GM12878 (cell line): ENCODE measurements around the gene CTNNAL1. TPM values are rescaled to one million over a fixed set of nuclear protein-coding genes. Genes with fewer than 3 reads are reported as not detected.

Source experiments
- ATAC-seq: fragments of 200-7000 bp; cut with Tn5 transposase; 3 replicates; pipeline ENCODE4 v1.9.1; 2020; ENCODE audit warnings: mild to moderate bottlenecking, moderate library complexity
- BruUV-seq: library from RNA; stranded (reverse); fragments of 400-500 nt; replicated peaks from 2 replicates; lab custom pipeline; 2021; lab: Mats Ljungman, UMichigan
- CTCF ChIA-PET: fragments of 300-600 bp; sonication (Branson Sonifier 250); formaldehyde crosslinking; extraction: SDS; loops from one replicate; lab custom pipeline; 2021; ENCODE audit warnings: inconsistent platforms; lab: Yijun Ruan, JAX
- POLR2A ChIA-PET: fragments of 350-600 bp; formaldehyde crosslinking; extraction: SDS; loops from one replicate; lab custom pipeline; 2021; ENCODE audit warnings: inconsistent platforms; lab: Charles Lee
- RAD21 ChIA-PET: fragments of 300-600 bp; sonication (Branson Sonifier 250); formaldehyde crosslinking; loops from one replicate; lab custom pipeline; 2023; ENCODE audit warnings: antibody characterized with exemption; ENCODE audit not compliant: unreplicated experiment; lab: Charles Lee
- SMC1A ChIA-PET: fragments of 300-600 bp; sonication (Branson Sonifier 250); formaldehyde crosslinking; loops from one replicate; lab custom pipeline; 2023; ENCODE audit not compliant: unreplicated experiment, uncharacterized antibody; lab: Charles Lee
- DNase-seq: peaks from one replicate; pipeline ENCODE4 v3.0.0-alpha.2; 2011; ENCODE audit warnings: low read depth, low spot score
- FAIRE-seq: peaks from 3 replicates; lab custom pipeline; 2011; peaks lifted over from hg19 to GRCh38; lab: Jason Lieb, UNC
- H2AFZ ChIP-seq: 2 replicates; pipeline ENCODE4 v1.6.0; 2011; ENCODE audit warnings: low read depth, low read length, control low read depth; ENCODE audit not compliant: control insufficient read depth
- H3K27ac ChIP-seq: 2 replicates; pipeline ENCODE4 v1.5.1; 2011; ENCODE audit warnings: control low read depth; ENCODE audit not compliant: control insufficient read depth, insufficient read depth
- H3K27me3 ChIP-seq, 2 experiments: replicated peaks in 1 of 2; 2 replicates each; pipeline versions ENCODE4 v1.6.0 to v1.6.1; 2011; ENCODE audit warnings: low read length in 1 of 2; ENCODE audit not compliant: control insufficient read depth in 2 of 2, insufficient read depth in 2 of 2
- H3K36me3 ChIP-seq, 2 experiments: 2 replicates each; pipeline ENCODE4 v1.5.1; 2011; ENCODE audit warnings: low read length in 1 of 2; ENCODE audit not compliant: control insufficient read depth in 2 of 2, insufficient read depth in 2 of 2
- H3K4me1 ChIP-seq: 2 replicates; pipeline ENCODE4 v1.6.1; 2011; ENCODE audit warnings: mild to moderate bottlenecking, low read length, moderate library complexity, mixed read lengths; ENCODE audit not compliant: control insufficient read depth, insufficient read depth
- H3K4me2 ChIP-seq: 2 replicates; pipeline ENCODE4 v1.6.0; 2011; ENCODE audit warnings: control low read depth; ENCODE audit not compliant: control insufficient read depth, insufficient read depth
- H3K4me3 ChIP-seq: fragments of 200-600 bp; sonication (generic); 2 replicates; pipeline ENCODE4 v1.5.1; 2016
- H3K79me2 ChIP-seq: 2 replicates; pipeline ENCODE4 v1.6.0; 2011; ENCODE audit warnings: low read length; ENCODE audit not compliant: control insufficient read depth, insufficient read depth
- H3K9ac ChIP-seq: 2 replicates; pipeline ENCODE4 v1.8.0; 2011; ENCODE audit warnings: low read length, control low read depth, mixed read lengths; ENCODE audit not compliant: control insufficient read depth, insufficient read depth
- H3K9me3 ChIP-seq: replicated peaks from 3 replicates; pipeline ENCODE4 v1.5.1; 2011; ENCODE audit warnings: mild to moderate bottlenecking, low read length; ENCODE audit not compliant: control insufficient read depth, insufficient read depth
- H4K20me1 ChIP-seq: 2 replicates; pipeline ENCODE4 v1.6.0; 2011; ENCODE audit not compliant: control insufficient read depth, insufficient read depth
- EED ChIP-seq: sonication (generic); IDR thresholded peaks from 2 replicates; pipeline ENCODE4 v1.6.1; 2016; ENCODE audit warnings: antibody characterized with exemption, low read depth
- EGR1 ChIP-seq, 2 experiments: IDR thresholded peaks; 1 replicate in 1 of 2; 2 replicates in 1 of 2; pipeline ENCODE4 v1.6.1; 2011 to 2012; ENCODE audit warnings: low read depth in 2 of 2, low read length in 2 of 2, borderline replicate concordance in 1 of 2, mild to moderate bottlenecking in 1 of 2, moderate library complexity in 1 of 2
- KLF5 ChIP-seq: fragments of 450-650 bp; IDR thresholded peaks from 2 replicates; pipeline ENCODE4 v1.6.1; 2014; ENCODE audit warnings: mild to moderate bottlenecking; ENCODE audit not compliant: partially characterized antibody
- MXI1 ChIP-seq: fragments of 150-350 bp; IDR thresholded peaks from 2 replicates; pipeline ENCODE4 v1.6.1; 2011; ENCODE audit warnings: low read depth, mild to moderate bottlenecking, inconsistent platforms, low read length, improper control_type of control experiment
- NR2F1 ChIP-seq: fragments of 450-650 bp; conservative IDR thresholded peaks from 2 replicates; pipeline ENCODE4 v1.6.1; 2017; ENCODE audit warnings: mild to moderate bottlenecking
- RAD51 ChIP-seq: fragments of 450-650 bp; IDR thresholded peaks from 2 replicates; pipeline ENCODE4 v1.6.1; 2016; ENCODE audit warnings: moderate library complexity, mild to moderate bottlenecking, inconsistent platforms
- RB1 ChIP-seq: fragments of 450-650 bp; formaldehyde crosslinking; IDR thresholded peaks from 2 replicates; pipeline ENCODE4 v1.6.1; 2017; ENCODE audit warnings: mild to moderate bottlenecking, borderline replicate concordance
- SIN3A ChIP-seq: IDR thresholded peaks from 2 replicates; pipeline ENCODE4 v1.6.1; 2012; ENCODE audit warnings: low read depth, low read length, improper control_type of control experiment
- SMARCA5 ChIP-seq: fragments of 450-650 bp; IDR thresholded peaks from 2 replicates; pipeline ENCODE4 v1.6.1; 2017; ENCODE audit warnings: mild to moderate bottlenecking
- SP1 ChIP-seq: IDR thresholded peaks from one replicate; pipeline ENCODE4 v1.6.1; 2011; ENCODE audit warnings: low read depth, low read length
- WGBS: methylation state at CpG from one replicate; pipeline ENCODE4 v1.1.6; 2016; ENCODE audit warnings: low lambda C conversion rate; ENCODE audit not compliant: insufficient replicate concordance, insufficient coverage; ENCODE audit errors: missing lambda C conversion rate; 5-methylcytosine and 5-hydroxymethylcytosine counted together
- in situ Hi-C: fragments of 300-500 bp; cut with MboI; formaldehyde crosslinking; loops from 9 replicates; pipeline ENCODE4 v1.14.3; 2018; ENCODE audit warnings: mixed read lengths
- intact Hi-C: fragments of 100-400 bp; cut with micrococcal nuclease; formaldehyde crosslinking; loops from one replicate; pipeline ENCODE4 v1.14.2; 2022; ENCODE audit not compliant: unreplicated experiment
- polyA plus RNA-seq, 11 experiments: library from polyadenylated mRNA; depleted of rRNA in 4 of 11; unstranded in 6 of 11; stranded (reverse) in 5 of 11; fragments of >200 nt; fragmentation: Nextera tagmentation in 4 of 11; fragmentation: Illumina TruSeq in 1 of 11; extraction: Ambion mirVana in 4 of 11; extraction: Trizol in 1 of 11; gene quantifications; 1 replicate in 1 of 11; 2 replicates in 10 of 11; pipeline versions ENCODE4 v1.2.1 to v1.2.3, GENCODE V29; 2011 to 2016; ENCODE audit warnings: inconsistent platforms in 2 of 11, missing spikeins in 2 of 11, low read depth in 1 of 11
- total RNA-seq, 4 experiments: library from RNA; depleted of rRNA in 3 of 4; stranded (reverse); fragments of >200 nt in 3 of 4; fragmentation: Illumina TruSeq in 1 of 4; extraction: Trizol in 1 of 4; gene quantifications; 2 replicates each; pipeline versions ENCODE4 v1.2.1 to v1.2.3, GENCODE V29; 2013 to 2021
- TF ChIP-seq, protein P1 (sequence below): IDR thresholded peaks from 2 replicates; pipeline ENCODE4 v1.6.1; 2011; ENCODE audit warnings: borderline replicate concordance, low read depth, mild to moderate bottlenecking, moderate library complexity, low read length; ENCODE audit not compliant: insufficient read depth, poor library complexity, severe bottlenecking
- TF ChIP-seq, protein P2 (sequence below): IDR thresholded peaks from 2 replicates; pipeline ENCODE4 v1.6.1; 2011; ENCODE audit warnings: low read depth, mild to moderate bottlenecking, low read length, moderate library complexity, borderline replicate concordance; ENCODE audit errors: extremely low read depth
- TF ChIP-seq, protein P3 (sequence below): IDR thresholded peaks from 2 replicates; pipeline ENCODE4 v1.6.1; 2012; ENCODE audit warnings: low read length, inconsistent platforms
- TF ChIP-seq, protein P4 (sequence below): fragments of 450-650 bp; IDR thresholded peaks from 2 replicates; pipeline ENCODE4 v1.6.1; 2017; ENCODE audit warnings: antibody characterized with exemption, mild to moderate bottlenecking, moderate library complexity
- TF ChIP-seq, protein P5 (sequence below): IDR thresholded peaks from 2 replicates; pipeline ENCODE4 v1.6.1; 2011; ENCODE audit warnings: mild to moderate bottlenecking, low read depth, low read length, moderate library complexity; ENCODE audit not compliant: insufficient replicate concordance

Gene CTNNAL1
- total and polyA plus RNA-seq, 10 of the 15 experiments (the other 5 are each of a cell fraction or from before 2014, with no cell fraction given), result 16.3 to 82.5 (median 45.2) TPM

DNA sequence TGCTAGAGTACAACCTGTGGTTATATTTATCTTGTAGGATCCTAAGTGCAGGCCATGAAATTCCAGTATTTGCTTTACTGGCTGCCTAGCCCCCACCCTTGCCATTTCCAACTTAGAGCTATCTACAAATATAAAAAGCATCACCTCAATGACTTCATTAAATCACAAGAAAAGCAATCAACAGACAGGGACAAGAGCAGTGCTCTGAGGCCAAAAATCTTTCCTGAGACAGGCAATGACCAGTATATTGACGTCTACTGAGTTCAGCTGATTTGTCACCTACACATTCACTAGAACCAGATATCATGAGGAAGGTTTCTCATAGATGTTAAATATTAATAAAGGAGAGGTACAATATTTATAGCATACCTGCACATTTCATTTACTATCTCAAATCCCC, 38.4 kb upstream of the CTNNAL1 start (continued):
- TF ChIP-seq EED, result no peak
- TF ChIP-seq, protein P1, sequence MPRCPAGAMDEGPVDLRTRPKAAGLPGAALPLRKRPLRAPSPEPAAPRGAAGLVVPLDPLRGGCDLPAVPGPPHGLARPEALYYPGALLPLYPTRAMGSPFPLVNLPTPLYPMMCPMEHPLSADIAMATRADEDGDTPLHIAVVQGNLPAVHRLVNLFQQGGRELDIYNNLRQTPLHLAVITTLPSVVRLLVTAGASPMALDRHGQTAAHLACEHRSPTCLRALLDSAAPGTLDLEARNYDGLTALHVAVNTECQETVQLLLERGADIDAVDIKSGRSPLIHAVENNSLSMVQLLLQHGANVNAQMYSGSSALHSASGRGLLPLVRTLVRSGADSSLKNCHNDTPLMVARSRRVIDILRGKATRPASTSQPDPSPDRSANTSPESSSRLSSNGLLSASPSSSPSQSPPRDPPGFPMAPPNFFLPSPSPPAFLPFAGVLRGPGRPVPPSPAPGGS, result no peak
- no peak for TF ChIP-seq MXI1
- no peak for TF ChIP-seq SIN3A
- no peak for TF ChIP-seq RB1
- TF ChIP-seq, protein P2, sequence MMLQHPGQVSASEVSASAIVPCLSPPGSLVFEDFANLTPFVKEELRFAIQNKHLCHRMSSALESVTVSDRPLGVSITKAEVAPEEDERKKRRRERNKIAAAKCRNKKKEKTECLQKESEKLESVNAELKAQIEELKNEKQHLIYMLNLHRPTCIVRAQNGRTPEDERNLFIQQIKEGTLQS, result no peak

DNA sequence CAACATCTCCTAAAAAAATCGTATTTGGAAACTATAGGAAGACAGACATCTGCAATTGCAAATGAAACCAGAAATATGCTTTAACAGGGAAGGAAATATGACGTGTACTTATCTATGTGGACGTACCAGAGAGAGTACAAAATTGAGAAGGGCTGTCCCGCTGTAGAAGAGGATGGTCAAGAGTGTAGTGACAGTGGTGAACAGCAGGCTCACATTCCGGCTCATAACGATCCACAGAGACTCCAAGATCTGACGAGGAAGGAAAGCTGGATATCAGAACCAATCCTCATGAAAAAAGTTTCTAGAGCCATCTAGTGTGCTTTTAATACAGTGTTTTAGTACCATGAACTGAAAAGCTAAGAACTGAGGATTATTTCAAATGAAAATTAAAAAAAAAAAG, 37.1 kb upstream of the CTNNAL1 start:
- TF ChIP-seq RAD51 (no peak), SP1 (no peak), NR2F1 (no peak), SMARCA5 (no peak), KLF5 (no peak), EGR1 (IDR thresholded peaks at IDR 0.05; ENCODE audit: borderline replicate concordance in 1 of 2, low read depth in 2 of 2, low read length in 2 of 2) (no peak)
- TF ChIP-seq, protein P3, sequence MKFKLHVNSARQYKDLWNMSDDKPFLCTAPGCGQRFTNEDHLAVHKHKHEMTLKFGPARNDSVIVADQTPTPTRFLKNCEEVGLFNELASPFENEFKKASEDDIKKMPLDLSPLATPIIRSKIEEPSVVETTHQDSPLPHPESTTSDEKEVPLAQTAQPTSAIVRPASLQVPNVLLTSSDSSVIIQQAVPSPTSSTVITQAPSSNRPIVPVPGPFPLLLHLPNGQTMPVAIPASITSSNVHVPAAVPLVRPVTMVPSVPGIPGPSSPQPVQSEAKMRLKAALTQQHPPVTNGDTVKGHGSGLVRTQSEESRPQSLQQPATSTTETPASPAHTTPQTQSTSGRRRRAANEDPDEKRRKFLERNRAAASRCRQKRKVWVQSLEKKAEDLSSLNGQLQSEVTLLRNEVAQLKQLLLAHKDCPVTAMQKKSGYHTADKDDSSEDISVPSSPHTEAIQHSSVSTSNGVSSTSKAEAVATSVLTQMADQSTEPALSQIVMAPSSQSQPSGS, result no peak
- TF ChIP-seq, protein P2, result no peak
- TF ChIP-seq, protein P4, sequence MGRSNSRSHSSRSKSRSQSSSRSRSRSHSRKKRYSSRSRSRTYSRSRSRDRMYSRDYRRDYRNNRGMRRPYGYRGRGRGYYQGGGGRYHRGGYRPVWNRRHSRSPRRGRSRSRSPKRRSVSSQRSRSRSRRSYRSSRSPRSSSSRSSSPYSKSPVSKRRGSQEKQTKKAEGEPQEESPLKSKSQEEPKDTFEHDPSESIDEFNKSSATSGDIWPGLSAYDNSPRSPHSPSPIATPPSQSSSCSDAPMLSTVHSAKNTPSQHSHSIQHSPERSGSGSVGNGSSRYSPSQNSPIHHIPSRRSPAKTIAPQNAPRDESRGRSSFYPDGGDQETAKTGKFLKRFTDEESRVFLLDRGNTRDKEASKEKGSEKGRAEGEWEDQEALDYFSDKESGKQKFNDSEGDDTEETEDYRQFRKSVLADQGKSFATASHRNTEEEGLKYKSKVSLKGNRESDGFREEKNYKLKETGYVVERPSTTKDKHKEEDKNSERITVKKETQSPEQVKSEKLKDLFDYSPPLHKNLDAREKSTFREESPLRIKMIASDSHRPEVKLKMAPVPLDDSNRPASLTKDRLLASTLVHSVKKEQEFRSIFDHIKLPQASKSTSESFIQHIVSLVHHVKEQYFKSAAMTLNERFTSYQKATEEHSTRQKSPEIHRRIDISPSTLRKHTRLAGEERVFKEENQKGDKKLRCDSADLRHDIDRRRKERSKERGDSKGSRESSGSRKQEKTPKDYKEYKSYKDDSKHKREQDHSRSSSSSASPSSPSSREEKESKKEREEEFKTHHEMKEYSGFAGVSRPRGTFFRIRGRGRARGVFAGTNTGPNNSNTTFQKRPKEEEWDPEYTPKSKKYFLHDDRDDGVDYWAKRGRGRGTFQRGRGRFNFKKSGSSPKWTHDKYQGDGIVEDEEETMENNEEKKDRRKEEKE, result no peak
- TF ChIP-seq, protein P5, sequence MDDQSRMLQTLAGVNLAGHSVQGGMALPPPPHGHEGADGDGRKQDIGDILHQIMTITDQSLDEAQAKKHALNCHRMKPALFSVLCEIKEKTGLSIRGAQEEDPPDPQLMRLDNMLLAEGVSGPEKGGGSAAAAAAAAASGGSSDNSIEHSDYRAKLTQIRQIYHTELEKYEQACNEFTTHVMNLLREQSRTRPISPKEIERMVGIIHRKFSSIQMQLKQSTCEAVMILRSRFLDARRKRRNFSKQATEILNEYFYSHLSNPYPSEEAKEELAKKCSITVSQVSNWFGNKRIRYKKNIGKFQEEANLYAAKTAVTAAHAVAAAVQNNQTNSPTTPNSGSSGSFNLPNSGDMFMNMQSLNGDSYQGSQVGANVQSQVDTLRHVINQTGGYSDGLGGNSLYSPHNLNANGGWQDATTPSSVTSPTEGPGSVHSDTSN, result no peak
- TF ChIP-seq, all 136 proteins: peak for 0
- Histone ChIP-seq H2AFZ (no peak overlapping the region), H3K4me3 (no peak overlapping the region), H3K9me3 (no peaks in the 10 kb centered on the region), H4K20me1 (no peaks in the 10 kb centered on the region), H3K27ac (no peak overlapping the region), H3K36me3 (peaks cover 7 to 36% of the 10 kb centered on the region in 2 experiments), H3K4me2 (no peak overlapping the region), H3K4me1 (no peaks in the 10 kb centered on the region), H3K27me3 (no peaks in the 10 kb centered on the region), H3K9ac (no peak overlapping the region), H3K79me2 (no peaks in the 10 kb centered on the region)
- intact Hi-C loops (no loop called here), in situ Hi-C loops (no loop called here)
- no peak for DNase-seq
- WGBS, result 82% methylated on average over 7 of the region's 7 CpGs
- no peak for ATAC-seq
- FAIRE-seq, result no peak
- no TSS peak for BruUV-seq
- ChIA-PET RAD21 (no interaction called here), CTCF (no interaction called here), POLR2A (interaction anchor here (0.6 kb wide), 1 partner anchor 1095 kb away, joined by 3 read pairs; no protein-coding TSS in a partner anchor), SMC1A (no interaction called here)
